ENCODE measurements around the gene TANK. TPM values are rescaled to one million over a fixed set of nuclear protein-coding genes. Genes with fewer than 3 reads are reported as not detected.

The TANK gene
- total RNA-seq, 1 donor from 2014 or later: 73.8 TPM

- H3K9me3 Mint-ChIP-seq (ENCODE audit: unreplicated experiment): no peaks in the 10 kb centered on the region
- no peak for TF ChIP-seq CTCF (IDR thresholded peaks at IDR 0.05)
- peaks cover 66% of the 10 kb centered on the region for H3K4me1 Mint-ChIP-seq (ENCODE audit: unreplicated experiment)
- H3K4me3 Mint-ChIP-seq (ENCODE audit: unreplicated experiment): peak overlapping the region; percentile 52
- no peaks in the 10 kb centered on the region for H3K27me3 Mint-ChIP-seq (ENCODE audit: unreplicated experiment)
- H3K27ac Mint-ChIP-seq (ENCODE audit: unreplicated experiment): peak overlapping the region; percentile 74
- no peaks in the 10 kb centered on the region for H3K36me3 Mint-ChIP-seq (ENCODE audit: unreplicated experiment)
- no peak for DNase-seq (ENCODE audit: extremely low spot score, unreplicated experiment)
Measured at GRCh38 chr2:161138429-161138828, 21.8 kb upstream of the TANK start.

DNA sequence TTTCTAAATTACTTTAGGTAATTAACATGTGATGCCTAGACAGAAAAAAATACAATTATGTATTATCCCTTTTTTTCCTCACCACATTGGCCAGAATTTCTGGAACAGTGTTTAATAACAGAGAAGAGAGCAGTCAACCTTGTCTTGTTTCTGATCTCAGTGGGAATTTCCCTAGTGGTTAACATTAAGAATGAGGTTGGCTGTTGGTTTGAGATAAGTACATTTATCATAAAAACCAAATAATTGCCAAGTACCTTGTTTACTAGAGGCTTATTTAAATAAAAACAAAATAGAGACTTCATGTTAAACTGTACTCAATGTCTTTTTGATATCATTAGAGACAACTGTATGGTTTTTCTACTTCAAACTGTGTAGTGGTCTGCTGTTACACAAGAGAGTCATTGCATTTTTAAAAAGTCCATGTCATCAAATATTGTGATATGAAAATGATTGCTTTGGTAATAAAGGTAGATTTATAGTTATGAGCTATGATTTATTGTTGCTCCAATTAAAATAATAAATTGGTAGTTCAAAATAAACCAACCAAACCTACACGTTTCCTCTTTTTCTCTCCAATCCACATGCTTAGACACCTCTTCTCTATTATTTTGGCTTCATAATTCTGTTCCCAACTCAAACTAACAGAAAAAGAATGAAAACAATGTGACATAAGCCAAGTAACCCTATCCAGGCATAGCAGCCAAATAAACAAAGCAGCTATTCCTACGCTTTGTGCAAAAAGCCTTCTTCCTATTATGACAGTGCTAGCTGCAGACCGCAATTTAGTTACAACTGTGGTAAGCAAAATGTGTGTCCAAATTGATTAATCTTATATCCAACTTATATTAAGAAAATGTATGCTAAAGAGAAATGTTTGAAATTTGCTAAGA lies 20.9 kb upstream of the TANK start:
- Mint-ChIP-seq H3K4me1 (ENCODE audit: unreplicated experiment) (peaks cover 62% of the 10 kb centered on the region), H3K9me3 (ENCODE audit: unreplicated experiment) (no peaks in the 10 kb centered on the region), H3K36me3 (ENCODE audit: unreplicated experiment) (no peaks in the 10 kb centered on the region), H3K27me3 (ENCODE audit: unreplicated experiment) (no peaks in the 10 kb centered on the region), H3K27ac (ENCODE audit: unreplicated experiment) (peak overlapping the region; percentile 74), H3K4me3 (ENCODE audit: unreplicated experiment) (peak overlapping the region; percentile 53)
- DNase-seq (ENCODE audit: extremely low spot score, unreplicated experiment): no peak
- no peak for TF ChIP-seq CTCF (IDR thresholded peaks at IDR 0.05)

DNA sequence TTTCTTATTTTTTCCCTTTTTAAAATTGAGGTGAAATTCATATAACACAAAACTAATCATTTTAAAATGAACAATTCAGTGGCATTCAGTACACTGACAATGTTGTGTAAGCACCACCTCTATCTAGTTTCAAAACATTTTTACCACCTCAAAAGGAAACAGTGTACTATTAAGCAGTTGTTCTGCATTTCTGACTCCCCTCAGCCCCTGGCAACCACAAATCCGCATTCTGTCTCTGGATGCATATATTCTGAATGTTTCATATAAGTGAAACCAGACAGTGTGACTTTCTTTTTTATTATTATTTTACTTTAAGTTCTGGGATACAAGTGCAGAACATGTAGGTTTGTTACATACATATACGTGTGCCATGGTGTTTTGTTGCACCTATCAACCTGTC lies 19.2 kb upstream of the TANK start:
- Mint-ChIP-seq H3K4me1 (ENCODE audit: unreplicated experiment) (peaks cover 45% of the 10 kb centered on the region), H3K4me3 (ENCODE audit: unreplicated experiment) (no peak overlapping the region), H3K9me3 (ENCODE audit: unreplicated experiment) (no peaks in the 10 kb centered on the region), H3K27me3 (ENCODE audit: unreplicated experiment) (no peaks in the 10 kb centered on the region), H3K36me3 (ENCODE audit: unreplicated experiment) (no peaks in the 10 kb centered on the region), H3K27ac (ENCODE audit: unreplicated experiment) (peak overlapping the region; percentile 45)
- no peak for TF ChIP-seq CTCF (IDR thresholded peaks at IDR 0.05)
- DNase-seq (ENCODE audit: extremely low spot score, unreplicated experiment): no peak

DNA sequence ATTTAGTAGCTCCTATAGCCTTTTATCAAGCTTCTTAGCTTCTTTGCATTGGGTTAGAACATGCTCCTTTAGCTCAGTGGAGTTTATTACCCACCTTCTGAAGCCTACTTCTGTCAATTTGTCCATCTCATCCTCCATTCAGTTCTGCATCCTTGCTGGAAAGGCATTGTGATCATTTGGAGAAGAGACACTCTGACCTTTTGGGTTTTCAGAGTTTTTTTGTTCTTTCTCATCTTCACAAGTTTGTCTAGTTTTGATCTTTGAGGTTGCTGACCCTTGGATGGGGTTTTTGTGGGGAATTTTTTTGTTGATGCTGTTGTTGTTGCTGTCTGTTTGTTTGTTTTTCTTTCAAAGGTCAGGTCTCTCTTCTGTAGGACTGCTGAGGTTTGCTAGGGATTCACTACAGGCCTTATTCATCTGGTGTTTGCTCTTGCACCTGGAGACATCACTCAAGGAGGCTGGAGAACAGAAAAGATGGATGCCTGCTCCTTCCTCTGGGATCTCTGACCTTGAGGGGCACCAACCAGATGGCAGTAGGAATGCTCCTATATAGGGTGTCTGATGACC lies 13.9 kb upstream of the TANK start:
- no peak overlapping the region for H3K27ac Mint-ChIP-seq (ENCODE audit: unreplicated experiment)
- H3K27me3 Mint-ChIP-seq (ENCODE audit: unreplicated experiment): no peaks in the 10 kb centered on the region
- peaks cover 28% of the 10 kb centered on the region for H3K9me3 Mint-ChIP-seq (ENCODE audit: unreplicated experiment)
- no peak for DNase-seq (ENCODE audit: extremely low spot score, unreplicated experiment)
- no peak for TF ChIP-seq CTCF (IDR thresholded peaks at IDR 0.05)
- no peak overlapping the region for H3K4me3 Mint-ChIP-seq (ENCODE audit: unreplicated experiment)
- H3K4me1 Mint-ChIP-seq (ENCODE audit: unreplicated experiment): peaks cover 4% of the 10 kb centered on the region
- peaks cover 23% of the 10 kb centered on the region for H3K36me3 Mint-ChIP-seq (ENCODE audit: unreplicated experiment)

- H3K36me3 Mint-ChIP-seq (ENCODE audit: unreplicated experiment): peaks cover 29% of the 10 kb centered on the region
- no peaks in the 10 kb centered on the region for H3K27me3 Mint-ChIP-seq (ENCODE audit: unreplicated experiment)
- H3K27ac Mint-ChIP-seq (ENCODE audit: unreplicated experiment): no peak overlapping the region
- no peak for TF ChIP-seq CTCF (IDR thresholded peaks at IDR 0.05)
- H3K9me3 Mint-ChIP-seq (ENCODE audit: unreplicated experiment): peaks cover 36% of the 10 kb centered on the region
- DNase-seq (ENCODE audit: extremely low spot score, unreplicated experiment): no peak
- no peak overlapping the region for H3K4me3 Mint-ChIP-seq (ENCODE audit: unreplicated experiment)
- H3K4me1 Mint-ChIP-seq (ENCODE audit: unreplicated experiment): peaks cover 3% of the 10 kb centered on the region
Measured at GRCh38 chr2:161146996-161147395, 13.2 kb upstream of the TANK start.
